Mesenchymal stem cell (in vitro differentiated cells and primary cell): ENCODE data around the gene ZNF620.

Source experiments
- DNase-seq: peaks from one replicate; pipeline ENCODE4 v3.0.0-alpha.2; 2013
- H2AFZ ChIP-seq: one replicate; pipeline ENCODE4 v1.6.1; 2013; ENCODE audit warnings: low read depth, mild to moderate bottlenecking, control low read depth, inconsistent platforms, low read length, moderate library complexity
- H2AK5ac ChIP-seq: 2 replicates; pipeline ENCODE4 v1.6.1; 2013; ENCODE audit warnings: low read length, moderate library complexity, mild to moderate bottlenecking, inconsistent platforms; ENCODE audit not compliant: severe bottlenecking
- H2BK120ac ChIP-seq: one replicate; pipeline ENCODE4 v1.6.1; 2013; ENCODE audit warnings: low read depth, mild to moderate bottlenecking, inconsistent platforms, low read length, moderate library complexity
- H2BK12ac ChIP-seq, 2 experiments: one replicate each; pipeline ENCODE4 v1.6.1; 2013; ENCODE audit warnings: inconsistent platforms in 2 of 2, low read length in 2 of 2, mild to moderate bottlenecking in 2 of 2, moderate library complexity in 2 of 2, control low read depth in 1 of 2
- H2BK15ac ChIP-seq: one replicate; pipeline ENCODE4 v1.6.1; 2013; ENCODE audit warnings: mild to moderate bottlenecking, low read depth, inconsistent platforms; ENCODE audit not compliant: poor library complexity, severe bottlenecking
- H2BK5ac ChIP-seq: 2 replicates; pipeline ENCODE4 v1.6.1; 2013; ENCODE audit warnings: low read depth, mild to moderate bottlenecking, low read length, control low read depth, inconsistent platforms; ENCODE audit not compliant: poor library complexity, severe bottlenecking
- H3K14ac ChIP-seq, 2 experiments: one replicate each; pipeline ENCODE4 v1.6.1; 2013; ENCODE audit warnings: inconsistent platforms in 2 of 2, low read length in 2 of 2, control low read depth in 1 of 2, mild to moderate bottlenecking in 1 of 2, moderate library complexity in 1 of 2
- H3K18ac ChIP-seq, 2 experiments: one replicate each; pipeline ENCODE4 v1.6.1; 2013; ENCODE audit warnings: inconsistent platforms in 2 of 2, low read length in 2 of 2, control low read depth in 1 of 2, low read depth in 1 of 2, mild to moderate bottlenecking in 1 of 2
- H3K23ac ChIP-seq, 2 experiments: one replicate each; pipeline ENCODE4 v1.6.1; 2013; ENCODE audit warnings: inconsistent platforms in 2 of 2, low read length in 2 of 2, mild to moderate bottlenecking in 2 of 2, moderate library complexity in 2 of 2, control low read depth in 1 of 2
- H3K27ac ChIP-seq: 2 replicates; pipeline ENCODE4 v1.5.1; 2013; ENCODE audit warnings: mild to moderate bottlenecking, moderate library complexity, low read length, control low read depth, inconsistent platforms; ENCODE audit not compliant: poor library complexity, severe bottlenecking
- H3K27me3 ChIP-seq, 2 experiments: 2 replicates each; pipeline versions ENCODE4 v1.6.1 to v1.7.0; 2013; ENCODE audit warnings: low read length in 2 of 2, mild to moderate bottlenecking in 2 of 2, moderate library complexity in 2 of 2, control low read depth in 1 of 2, inconsistent platforms in 1 of 2; ENCODE audit not compliant: control insufficient read depth in 1 of 2, insufficient read depth in 1 of 2
- H3K36me3 ChIP-seq, 2 experiments: 2 replicates each; pipeline versions ENCODE4 v1.6.1 to v1.7.0; 2013; ENCODE audit warnings: low read length in 2 of 2, control low read depth in 1 of 2, inconsistent platforms in 1 of 2, low read depth in 1 of 2, mild to moderate bottlenecking in 1 of 2; ENCODE audit not compliant: insufficient read depth in 2 of 2, control insufficient read depth in 1 of 2
- H3K4ac ChIP-seq, 2 experiments: one replicate each; pipeline ENCODE4 v1.6.1; 2013; ENCODE audit warnings: inconsistent platforms in 2 of 2, low read length in 2 of 2, mild to moderate bottlenecking in 2 of 2, moderate library complexity in 2 of 2, control low read depth in 1 of 2, low read depth in 1 of 2
- H3K4me1 ChIP-seq: 2 replicates; pipeline ENCODE4 v1.6.1; 2013; ENCODE audit warnings: low read depth, low read length, control low read depth; ENCODE audit not compliant: control insufficient read depth, insufficient read depth
- H3K4me2 ChIP-seq: 2 replicates; pipeline ENCODE4 v1.6.1; 2013; ENCODE audit warnings: low read length, mild to moderate bottlenecking, inconsistent platforms; ENCODE audit not compliant: poor library complexity, severe bottlenecking
- H3K4me3 ChIP-seq, 2 experiments: 2 replicates each; pipeline versions ENCODE4 v1.5.1 to v1.7.0; 2013; ENCODE audit warnings: low read length in 2 of 2, mild to moderate bottlenecking in 2 of 2, control low read depth in 1 of 2, low read depth in 1 of 2; ENCODE audit not compliant: insufficient read depth in 1 of 2
- H3K79me1 ChIP-seq: replicated peaks from 2 replicates; pipeline ENCODE4 v1.6.1; 2013; ENCODE audit warnings: mild to moderate bottlenecking, control low read depth, low read length, inconsistent platforms; ENCODE audit not compliant: poor library complexity, severe bottlenecking
- H3K9ac ChIP-seq: 2 replicates; pipeline ENCODE4 v1.7.0; 2013; ENCODE audit warnings: mild to moderate bottlenecking, low read length, moderate library complexity
- H3K9me3 ChIP-seq: 2 replicates; pipeline ENCODE4 v1.7.0; 2013; ENCODE audit warnings: mild to moderate bottlenecking, low read length; ENCODE audit not compliant: control insufficient read depth
- H4K8ac ChIP-seq: one replicate; pipeline ENCODE4 v1.6.1; 2013; ENCODE audit warnings: inconsistent platforms, mild to moderate bottlenecking, low read length, moderate library complexity
- H4K91ac ChIP-seq: one replicate; pipeline ENCODE4 v1.6.1; 2013; ENCODE audit warnings: mild to moderate bottlenecking, low read length, inconsistent platforms
- WGBS: methylation state at CpG from one replicate; pipeline ENCODE4 v1.1.7; 2013; ENCODE audit warnings: mixed read lengths; 5-methylcytosine and 5-hydroxymethylcytosine counted together

ZNF620 gene

DNA sequence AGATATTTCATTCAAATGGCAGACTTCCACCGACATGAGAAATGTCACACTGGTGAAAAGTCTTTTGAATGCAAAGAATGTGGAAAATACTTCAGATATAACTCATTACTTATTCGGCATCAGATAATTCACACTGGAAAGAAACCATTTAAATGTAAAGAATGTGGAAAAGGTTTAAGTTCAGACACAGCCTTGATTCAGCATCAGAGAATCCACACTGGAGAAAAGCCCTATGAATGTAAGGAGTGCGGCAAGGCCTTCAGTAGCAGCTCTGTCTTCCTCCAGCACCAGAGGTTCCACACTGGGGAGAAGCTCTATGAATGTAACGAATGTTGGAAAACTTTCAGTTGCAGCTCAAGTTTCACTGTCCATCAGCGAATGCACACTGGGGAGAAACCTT, 10.4 kb downstream of the ZNF620 start:
- Histone ChIP-seq H3K23ac (no peak overlapping the region), H2AK5ac (no peak overlapping the region), H3K4ac (no peak overlapping the region), H3K4me1 (no peaks in the 10 kb centered on the region), H4K8ac (no peak overlapping the region), H2BK15ac (no peak overlapping the region), H3K27ac (no peak overlapping the region), H3K27me3 (no peaks in the 10 kb centered on the region), H2AFZ (no peak overlapping the region), H3K79me1 (no peaks in the 10 kb centered on the region), H2BK120ac (no peak overlapping the region), H3K4me3 (no peak overlapping the region), H2BK12ac (no peak overlapping the region), H3K36me3 (peaks cover 0 to 14% of the 10 kb centered on the region in 2 experiments), H3K9me3 (no peaks in the 10 kb centered on the region), H4K91ac (no peak overlapping the region), H2BK5ac (no peak overlapping the region), H3K4me2 (no peak overlapping the region), H3K18ac (no peak overlapping the region), H3K14ac (no peak overlapping the region), H3K9ac (no peak overlapping the region)
- 97% methylated on average over 3 of the region's 5 CpGs for WGBS
- DNase-seq = peak; percentile 7

DNA sequence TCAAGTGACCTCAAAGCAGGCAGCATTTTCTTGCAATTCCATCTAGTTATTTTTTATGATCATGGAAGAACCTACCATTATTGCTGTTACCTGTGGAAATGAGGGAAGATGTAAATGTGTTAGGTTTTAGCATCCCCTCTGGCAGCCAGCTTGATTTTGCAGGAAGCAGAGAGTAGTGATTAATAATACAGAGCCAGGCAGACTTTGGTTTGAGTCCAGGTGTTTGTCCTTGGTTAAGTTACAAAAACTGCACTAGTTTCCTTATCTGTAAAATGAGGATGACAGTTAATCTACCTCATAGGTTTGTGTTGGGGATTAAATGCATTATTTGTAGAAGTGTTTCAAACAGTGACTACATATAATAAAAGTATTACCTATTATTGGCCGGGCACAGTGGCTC, 12.2 kb downstream of the ZNF620 start:
- DNase-seq = no peak
- Histone ChIP-seq H2AFZ (no peak overlapping the region), H3K14ac (no peak overlapping the region), H3K4me1 (no peaks in the 10 kb centered on the region), H3K27me3 (no peaks in the 10 kb centered on the region), H3K36me3 (peaks cover 0 to 9% of the 10 kb centered on the region in 2 experiments), H3K9ac (no peak overlapping the region), H2BK120ac (no peak overlapping the region), H3K18ac (no peak overlapping the region), H3K79me1 (no peaks in the 10 kb centered on the region), H3K4me2 (no peak overlapping the region), H4K91ac (no peak overlapping the region), H4K8ac (no peak overlapping the region), H2AK5ac (no peak overlapping the region), H3K4me3 (no peak overlapping the region), H2BK5ac (no peak overlapping the region), H2BK15ac (no peak overlapping the region), H3K9me3 (no peaks in the 10 kb centered on the region), H3K27ac (no peak overlapping the region), H3K23ac (no peak overlapping the region), H3K4ac (no peak overlapping the region), H2BK12ac (no peak overlapping the region)
- WGBS = 83% methylated on average over 1 of the region's 1 CpG

DNA sequence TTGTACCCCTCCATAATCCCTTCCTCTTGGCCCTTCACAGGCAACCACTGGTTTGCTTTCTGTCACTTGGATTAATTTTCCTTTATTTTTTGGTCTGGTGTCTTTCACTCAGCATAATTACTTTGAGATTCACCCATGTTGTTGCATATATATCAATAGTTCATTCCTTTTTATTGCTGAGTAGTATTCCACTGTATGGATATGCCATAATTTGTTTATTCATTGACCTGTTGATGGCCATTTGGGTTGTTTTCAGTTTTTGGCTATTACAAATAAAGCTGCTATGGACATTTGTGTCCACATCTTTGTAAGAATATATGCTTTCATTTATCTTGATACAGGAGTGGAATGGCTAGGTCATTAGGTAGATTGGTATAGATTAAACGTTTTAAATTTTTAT, 13.0 kb downstream of the ZNF620 start:
- Histone ChIP-seq H3K4ac (no peak overlapping the region), H3K23ac (no peak overlapping the region), H4K8ac (no peak overlapping the region), H3K4me3 (no peak overlapping the region), H3K14ac (no peak overlapping the region), H2AK5ac (no peak overlapping the region), H2BK5ac (no peak overlapping the region), H3K27me3 (no peaks in the 10 kb centered on the region), H2BK15ac (no peak overlapping the region), H3K36me3 (peaks cover 0 to 9% of the 10 kb centered on the region in 2 experiments), H3K9ac (no peak overlapping the region), H3K79me1 (no peaks in the 10 kb centered on the region), H3K4me2 (no peak overlapping the region), H3K18ac (no peak overlapping the region), H3K9me3 (no peaks in the 10 kb centered on the region), H2AFZ (no peak overlapping the region), H4K91ac (no peak overlapping the region), H2BK12ac (no peak overlapping the region), H3K27ac (no peak overlapping the region), H2BK120ac (no peak overlapping the region), H3K4me1 (no peaks in the 10 kb centered on the region)
- WGBS = 92% methylated on average over 1 of the region's 1 CpG
- no peak for DNase-seq

DNA sequence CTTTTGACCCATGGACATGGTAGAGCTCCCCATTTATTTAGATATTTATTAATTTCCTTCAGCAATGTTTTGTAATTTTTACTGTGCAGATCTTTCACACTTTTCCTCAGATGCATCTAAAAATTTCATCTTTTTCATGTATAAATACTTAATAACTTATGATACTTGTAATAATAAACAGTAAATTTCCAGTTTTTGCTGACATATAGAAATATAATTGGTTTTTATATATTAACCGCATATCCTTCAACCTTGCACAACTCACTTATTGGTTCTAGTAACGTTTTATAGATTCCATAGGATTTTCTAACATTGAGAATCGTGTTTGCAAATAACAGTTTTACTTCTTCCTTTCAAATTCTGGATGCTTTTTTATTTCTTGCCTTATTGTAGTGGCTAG, 15.4 kb downstream of the ZNF620 start:
- DNase-seq = no peak
- Histone ChIP-seq H3K4me1 (peaks cover 7% of the 10 kb centered on the region), H2BK120ac (no peak overlapping the region), H2BK5ac (no peak overlapping the region), H3K4me3 (no peak overlapping the region), H3K9ac (no peak overlapping the region), H3K9me3 (no peaks in the 10 kb centered on the region), H3K18ac (no peak overlapping the region), H3K23ac (no peak overlapping the region), H4K8ac (no peak overlapping the region), H3K4ac (no peak overlapping the region), H2BK12ac (no peak overlapping the region), H2AFZ (no peak overlapping the region), H4K91ac (no peak overlapping the region), H2AK5ac (no peak overlapping the region), H3K27me3 (no peaks in the 10 kb centered on the region), H3K14ac (no peak overlapping the region), H3K36me3 (peaks cover 2 to 4% of the 10 kb centered on the region in 2 experiments), H2BK15ac (no peak overlapping the region), H3K27ac (no peak overlapping the region), H3K4me2 (no peak overlapping the region), H3K79me1 (peaks cover 2% of the 10 kb centered on the region)
- no CpG with 5 or more reads among the region's 3 CpGs for WGBS
